Common myeloid progenitor, CD34-positive (primary cell): ENCODE data around the gene FAM98C.

ENCODE experiments used
- CTCF ChIA-PET: fragments of 350-600 bp; sonication (Branson Sonifier 250); formaldehyde crosslinking; loops from one replicate; lab custom pipeline; 2021; ENCODE audit warnings: antibody characterized with exemption; lab: Charles Lee
- POLR2A ChIA-PET: fragments of 350-600 bp; sonication (Branson Sonifier 250); formaldehyde crosslinking; loops from one replicate; lab custom pipeline; 2021; ENCODE audit warnings: antibody characterized with exemption; lab: Charles Lee
- DNase-seq, 3 donors: peaks; one replicate each; pipeline versions ENCODE4 v3.0.0 to v3.0.0-alpha.2; 2013
- H3K27ac ChIP-seq, 2 experiments: 1 replicate in 1 of 2; 2 replicates in 1 of 2; pipeline ENCODE4 v1.7.0; 2013; ENCODE audit warnings: inconsistent platforms in 2 of 2, low read length in 2 of 2, mild to moderate bottlenecking in 2 of 2, low read depth in 1 of 2, moderate library complexity in 1 of 2; ENCODE audit not compliant: severe bottlenecking in 2 of 2, insufficient read depth in 1 of 2, poor library complexity in 1 of 2
- H3K27me3 ChIP-seq, 5 experiments: replicated peaks in 2 of 5; 1 replicate in 3 of 5; 2 replicates in 2 of 5; pipeline versions ENCODE4 v1.6.1 to v1.7.0; 2013; ENCODE audit warnings: low read length in 4 of 5, mild to moderate bottlenecking in 2 of 5, moderate library complexity in 2 of 5, inconsistent platforms in 1 of 5; ENCODE audit not compliant: insufficient read depth in 5 of 5, control insufficient read depth in 4 of 5
- H3K36me3 ChIP-seq, 4 experiments: 1 replicate in 2 of 4; 2 replicates in 2 of 4; pipeline versions ENCODE4 v1.6.1 to v1.7.0; 2013; ENCODE audit warnings: low read length in 3 of 4, control low read depth in 1 of 4, mild to moderate bottlenecking in 1 of 4; ENCODE audit not compliant: control insufficient read depth in 4 of 4, insufficient read depth in 4 of 4
- H3K4me1 ChIP-seq, 4 experiments: 1 replicate in 3 of 4; 2 replicates in 1 of 4; pipeline versions ENCODE4 v1.6.1 to v1.7.1; 2013; ENCODE audit warnings: low read length in 3 of 4, mild to moderate bottlenecking in 3 of 4, control low read depth in 1 of 4, inconsistent platforms in 1 of 4, moderate library complexity in 1 of 4; ENCODE audit not compliant: control insufficient read depth in 4 of 4, insufficient read depth in 4 of 4; ENCODE audit errors: control extremely low read depth in 1 of 4
- H3K4me3 ChIP-seq, 7 experiments: 1 replicate in 4 of 7; 2 replicates in 3 of 7; pipeline versions ENCODE4 v1.5.1 to v1.7.0; 2013; ENCODE audit warnings: mild to moderate bottlenecking in 7 of 7, low read length in 6 of 7, moderate library complexity in 6 of 7, inconsistent platforms in 2 of 7, low read depth in 2 of 7, control low read depth in 1 of 7; ENCODE audit not compliant: insufficient read depth in 4 of 7, control insufficient read depth in 1 of 7; ENCODE audit errors: extremely low read depth in 1 of 7
- H3K9me3 ChIP-seq, 5 experiments: 1 replicate in 4 of 5; 2 replicates in 1 of 5; pipeline versions ENCODE4 v1.6.1 to v1.7.1; 2013; ENCODE audit warnings: low read length in 4 of 5, mild to moderate bottlenecking in 2 of 5, inconsistent platforms in 1 of 5, low read depth in 1 of 5, moderate library complexity in 1 of 5; ENCODE audit not compliant: control insufficient read depth in 4 of 5, insufficient read depth in 2 of 5; ENCODE audit errors: control extremely low read depth in 1 of 5
- WGBS: methylation state at CpG from one replicate; pipeline ENCODE4 v1.1.5; 2013; ENCODE audit not compliant: insufficient coverage; 5-methylcytosine and 5-hydroxymethylcytosine counted together

Gene FAM98C

GRCh38 chr19:38387550-38388348, 15.1 kb upstream of the FAM98C start, which contains the start of gene GGN:
Gene GGN (minus strand): TSS chr19:38388034. CDS start chr19:38387261, 773 bp downstream.
- no peaks in the 10 kb centered on the region for H3K9me3 ChIP-seq
- POLR2A ChIA-PET = interaction anchor here (0.6 to 1.5 kb wide), 5 partner anchors 8 to 22 kb away, joined by 3 to 7 read pairs (median 4); partner anchors contain the start of genes FAM98C and PSMD8
- CTCF ChIA-PET = interaction anchor here (1.3 to 1.4 kb wide), 2 partner anchors 12 to 13 kb away, joined by 5 read pairs; partner anchors contain the start of gene PSMD8
- WGBS = 2% methylated on average over 34 of the region's 51 CpGs
- H3K27ac ChIP-seq = no peak within 1 kb of the TSS
- DNase-seq = peak; percentile 73 to 83 (median 78)
- H3K4me3 ChIP-seq = peak within 1 kb of the TSS; percentile 15 to 67 (median 52)
- H3K36me3 ChIP-seq = peaks cover 2 to 28% (median 16%) of the 10 kb centered on the region in 4 experiments
- peaks cover 0 to 40% (median 24%) of the 10 kb centered on the region in 4 experiments for H3K4me1 ChIP-seq
- peaks cover 6 to 85% (median 19%) of the 10 kb centered on the region in 5 experiments for H3K27me3 ChIP-seq

- POLR2A ChIA-PET = interaction anchor here (1.2 to 1.4 kb wide), 2 partner anchors 14 to 15 kb away, joined by 3 to 7 read pairs; partner anchors contain the start of genes FAM98C and PSMD8
- peaks cover 0 to 40% (median 24%) of the 10 kb centered on the region in 4 experiments for H3K4me1 ChIP-seq
- peak within 1 kb of the TSS; percentile 15 to 67 (median 52) for H3K4me3 ChIP-seq
- peaks cover 0 to 20% (median 8%) of the 10 kb centered on the region in 4 experiments for H3K36me3 ChIP-seq
- no peak within 1 kb of the TSS for H3K27ac ChIP-seq
- under 1% methylated on average over 17 of the region's 46 CpGs for WGBS
- H3K27me3 ChIP-seq = peaks cover 6 to 93% (median 22%) of the 10 kb centered on the region in 5 experiments
- no peaks in the 10 kb centered on the region for H3K9me3 ChIP-seq
- DNase-seq = peak in 1 of 3 donors; percentile 41
- CTCF ChIA-PET = interaction anchor here (1.1 kb wide), 1 partner anchor 14 kb away, joined by 3 read pairs; the partner anchor contains the start of gene PSMD8
These were observed 14.4 kb upstream of the FAM98C start, which contains the start of gene SPRED3 for GRCh38 chr19:38388349-38389100. Gene SPRED3 (plus strand): TSS chr19:38388697. CDS start chr19:38390303, 1,606 bp downstream.

- DNase-seq = no peak
- WGBS = 0% methylated on average over 7 of the region's 28 CpGs
- peak overlapping the region in 2 of 7 experiments; percentile 9 to 38 for H3K4me3 ChIP-seq
- ChIA-PET POLR2A (interaction anchor here (0.6 to 1.2 kb wide), 2 partner anchors 14 to 106 kb away, joined by 3 read pairs; partner anchors contain the start of gene FAM98C), CTCF (interaction anchor here (1.1 to 1.7 kb wide), 2 partner anchors 11 to 15 kb away, joined by 3 to 6 read pairs; partner anchors contain the start of gene PSMD8)
- peaks cover 6 to 98% (median 30%) of the 10 kb centered on the region in 5 experiments for H3K27me3 ChIP-seq
- H3K9me3 ChIP-seq = no peaks in the 10 kb centered on the region
- H3K4me1 ChIP-seq = peaks cover 0 to 40% (median 24%) of the 10 kb centered on the region in 4 experiments
- H3K27ac ChIP-seq = no peak overlapping the region
- H3K36me3 ChIP-seq = peaks cover 0 to 12% (median 3%) of the 10 kb centered on the region in 4 experiments
These were observed 13.6 kb upstream of the FAM98C start for GRCh38 chr19:38389101-38389925.

- DNase-seq = no peak
- 32% methylated on average over 15 of the region's 22 CpGs for WGBS
- Histone ChIP-seq H3K9me3 (no peaks in the 10 kb centered on the region), H3K4me1 (peaks cover 0 to 43% (median 29%) of the 10 kb centered on the region in 4 experiments), H3K36me3 (peaks cover 0 to 3% (median 0%) of the 10 kb centered on the region in 4 experiments), H3K4me3 (no peak overlapping the region), H3K27ac (no peak overlapping the region), H3K27me3 (peaks cover 6 to 98% (median 35%) of the 10 kb centered on the region in 5 experiments)
- ChIA-PET POLR2A (interaction anchor here (0.6 to 1.2 kb wide), 2 partner anchors 13 to 106 kb away, joined by 3 read pairs; partner anchors contain the start of gene FAM98C), CTCF (interaction anchor here (1.0 to 2.0 kb wide), 3 partner anchors 9 to 28 kb away, joined by 3 to 6 read pairs (median 6); no protein-coding TSS in a partner anchor)
These were observed 12.7 kb upstream of the FAM98C start for GRCh38 chr19:38389957-38390924.

- Histone ChIP-seq H3K4me3 (no peak overlapping the region), H3K9me3 (no peaks in the 10 kb centered on the region), H3K4me1 (peaks cover 0 to 34% (median 22%) of the 10 kb centered on the region in 4 experiments), H3K36me3 (no peaks in the 10 kb centered on the region), H3K27me3 (peaks cover 6 to 99% (median 42%) of the 10 kb centered on the region in 5 experiments), H3K27ac (no peak overlapping the region)
- CTCF ChIA-PET = interaction anchor here (2.0 kb wide), 1 partner anchor 11 kb away, joined by 6 read pairs; no protein-coding TSS in a partner anchor
- POLR2A ChIA-PET = interaction anchor here (0.5 kb wide), 1 partner anchor 55 kb away, joined by 3 read pairs; no protein-coding TSS in a partner anchor
- 93% methylated on average over 6 of the region's 8 CpGs for WGBS
- no peak for DNase-seq
These were observed 10.9 kb upstream of the FAM98C start for GRCh38 chr19:38391911-38392464.
